Tibial nerve (tissue), 4 donors: ENCODE results near the gene PNRC1. TPM values are rescaled to one million over a fixed set of nuclear protein-coding genes. Genes with fewer than 3 reads are reported as not detected.

Experiments used
- DNase-seq, 2 donors: peaks; one replicate each; pipeline ENCODE4 v3.0.0-alpha.2; 2019; ENCODE audit warnings: low spot score in 2 of 2
- H3K27ac ChIP-seq, 4 donors: fragments of 200-600 bp; sonication (generic) in 3 of 4; one replicate each; pipeline ENCODE4 v1.5.1; 2017 to 2019; ENCODE audit warnings: mild to moderate bottlenecking in 1 of 4
- H3K27me3 ChIP-seq, 2 donors: fragments of 200-600 bp; sonication (generic) in 1 of 2; one replicate each; pipeline versions ENCODE4 v1.5.1 to v1.6.0; 2017 to 2019
- H3K36me3 ChIP-seq, 3 donors: fragments of 200-600 bp; sonication (generic); one replicate each; pipeline ENCODE4 v1.5.1; 2018 to 2019
- H3K4me1 ChIP-seq, 4 donors: fragments of 200-600 bp; sonication (generic) in 3 of 4; one replicate each; pipeline ENCODE4 v1.5.1; 2017 to 2019
- H3K4me3 ChIP-seq, 4 donors: fragments of 200-600 bp; sonication (generic) in 3 of 4; one replicate each; pipeline ENCODE4 v1.5.1; 2017 to 2019; ENCODE audit warnings: mild to moderate bottlenecking in 1 of 4, moderate library complexity in 1 of 4
- H3K9me3 ChIP-seq, 4 donors: fragments of 200-600 bp; sonication (generic) in 3 of 4; one replicate each; pipeline ENCODE4 v1.5.1; 2017 to 2019
- CTCF ChIP-seq, 5 experiments: fragments of 200-600 bp in 3 of 5; fragments of 450-650 bp in 2 of 5; sonication (generic) in 3 of 5; IDR thresholded peaks; one replicate each; pipeline ENCODE4 v1.5.1; 2016 to 2019; ENCODE audit warnings: antibody characterized with exemption in 5 of 5, mild to moderate bottlenecking in 3 of 5, moderate library complexity in 2 of 5
- EP300 ChIP-seq, 2 donors: sonication (generic); formaldehyde crosslinking; IDR thresholded peaks; one replicate each; pipeline ENCODE4 v1.6.1; 2017; ENCODE audit warnings: antibody characterized with exemption in 2 of 2, mild to moderate bottlenecking in 1 of 2
- POLR2A ChIP-seq, 2 donors: fragments of 450-650 bp; IDR thresholded peaks; one replicate each; pipeline ENCODE4 v1.6.1; 2017; ENCODE audit warnings: antibody characterized with exemption in 2 of 2, mild to moderate bottlenecking in 2 of 2, moderate library complexity in 2 of 2
- WGBS, 2 donors: methylation state at CpG; one replicate each; pipeline ENCODE4 v1.1.5; 2018; 5-methylcytosine and 5-hydroxymethylcytosine counted together
- total RNA-seq, 4 donors: library from RNA; depleted of rRNA; stranded (reverse); fragments of >200 nt; gene quantifications; one replicate each; pipeline ENCODE4 v1.1.0, GENCODE V29; 2016

The PNRC1 gene
- total RNA-seq, 4 donors from 2014 or later = 220 to 264 (median 247) TPM

DNA sequence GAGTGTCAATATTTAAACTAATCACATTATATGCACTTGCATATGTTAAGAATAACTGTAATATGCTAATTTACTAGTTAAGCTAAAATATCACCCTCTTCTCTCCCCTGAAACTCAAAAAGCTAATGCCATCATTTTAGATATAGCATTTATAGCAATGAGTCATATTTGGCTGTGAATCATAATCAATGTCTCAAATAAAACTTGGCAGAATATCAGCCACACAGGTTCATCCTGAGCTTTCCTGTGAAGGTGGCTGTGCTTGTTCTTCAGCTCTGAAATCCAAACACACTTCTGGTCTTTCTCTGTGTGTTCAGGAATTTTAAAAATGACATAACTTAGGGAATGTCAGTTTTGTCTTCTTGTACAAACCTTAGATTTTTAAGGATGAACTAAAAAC lies 12.8 kb upstream of the PNRC1 start:
- H3K27me3 ChIP-seq = no peaks in the 10 kb centered on the region
- TF ChIP-seq POLR2A (IDR thresholded peaks at IDR 0.05) (no peak), EP300 (IDR thresholded peaks at IDR 0.05) (no peak), CTCF (IDR thresholded peaks at IDR 0.05) (no peak)

GRCh38 chr6:89068695-89069094 lies 11.9 kb upstream of the PNRC1 start:
- no peaks in the 10 kb centered on the region for H3K36me3 ChIP-seq
- DNase-seq = no peak
- no peaks in the 10 kb centered on the region for H3K9me3 ChIP-seq
- H3K4me3 ChIP-seq = no peak overlapping the region
- peaks cover 0 to 15% (median 3%) of the 10 kb centered on the region in 4 donors for H3K4me1 ChIP-seq
- no peak overlapping the region for H3K27ac ChIP-seq
- TF ChIP-seq EP300 (IDR thresholded peaks at IDR 0.05) (no peak), POLR2A (IDR thresholded peaks at IDR 0.05) (no peak), CTCF (IDR thresholded peaks at IDR 0.05) (no peak)
- 43 to 46% methylated on average over 1 of the region's 1 CpG for WGBS, 2 donors
- H3K27me3 ChIP-seq = no peaks in the 10 kb centered on the region

More for the DNA sequence above, 12.8 kb upstream of the PNRC1 start:
- Histone ChIP-seq H3K9me3 (no peaks in the 10 kb centered on the region), H3K4me1 (peaks cover 0 to 6% (median 3%) of the 10 kb centered on the region in 4 donors), H3K4me3 (no peak overlapping the region), H3K36me3 (no peaks in the 10 kb centered on the region), H3K27ac (no peak overlapping the region)
- no peak for DNase-seq

DNA sequence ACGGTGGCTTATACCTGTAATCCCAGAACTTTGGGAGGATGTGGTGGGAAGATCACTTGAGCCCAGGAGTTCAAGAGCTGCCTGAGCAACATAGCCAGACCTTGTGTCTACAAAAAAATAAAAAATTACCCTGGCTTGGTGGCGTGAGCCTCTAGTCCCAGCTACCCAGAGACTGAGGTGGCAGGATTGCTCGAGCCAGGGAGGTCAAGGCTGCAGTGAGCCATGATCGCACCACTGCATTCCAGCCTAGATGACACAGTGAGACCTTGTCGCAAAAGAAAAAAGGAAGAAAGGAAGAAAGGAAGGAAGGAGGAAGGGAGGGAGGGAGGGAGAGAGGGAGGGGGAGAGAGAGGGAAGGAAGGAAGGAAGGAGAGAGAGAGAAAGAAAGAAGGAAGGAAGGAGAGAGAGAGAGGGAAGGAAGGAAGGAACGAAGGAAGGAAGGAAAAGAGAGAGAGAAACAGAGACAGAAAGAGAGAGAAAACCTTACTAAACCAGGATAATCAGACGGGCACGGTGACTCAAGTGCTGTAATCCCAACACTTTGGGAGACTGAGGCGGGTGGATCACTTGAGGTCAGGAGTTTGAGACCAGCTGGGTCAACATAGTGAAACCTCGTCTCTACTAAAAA lies 10.9 kb upstream of the PNRC1 start:
- Histone ChIP-seq H3K36me3 (no peaks in the 10 kb centered on the region), H3K9me3 (no peaks in the 10 kb centered on the region), H3K4me3 (no peak overlapping the region), H3K27ac (no peak overlapping the region), H3K27me3 (no peaks in the 10 kb centered on the region), H3K4me1 (peaks cover 0 to 17% (median 3%) of the 10 kb centered on the region in 4 donors)
- 84 to 85% methylated on average over 10 of the region's 10 CpGs for WGBS, 2 donors
- no peak for DNase-seq
- TF ChIP-seq POLR2A (IDR thresholded peaks at IDR 0.05) (no peak), CTCF (IDR thresholded peaks at IDR 0.05) (no peak), EP300 (IDR thresholded peaks at IDR 0.05) (no peak)

GRCh38 chr6:89071036-89071435 lies 9.5 kb upstream of the PNRC1 start:
- no peak for DNase-seq
- peaks cover 0 to 17% (median 3%) of the 10 kb centered on the region in 4 donors for H3K4me1 ChIP-seq
- H3K36me3 ChIP-seq = no peaks in the 10 kb centered on the region
- no peaks in the 10 kb centered on the region for H3K9me3 ChIP-seq
- H3K4me3 ChIP-seq = no peak overlapping the region
- H3K27me3 ChIP-seq = no peaks in the 10 kb centered on the region
- H3K27ac ChIP-seq = no peak overlapping the region
- TF ChIP-seq POLR2A (IDR thresholded peaks at IDR 0.05) = no peak
- no peak for TF ChIP-seq EP300 (IDR thresholded peaks at IDR 0.05)
- TF ChIP-seq CTCF (IDR thresholded peaks at IDR 0.05) = no peak

- Histone ChIP-seq H3K36me3 (no peaks in the 10 kb centered on the region), H3K4me3 (no peak overlapping the region), H3K27me3 (no peaks in the 10 kb centered on the region), H3K27ac (peak overlapping the region in 2 of 4 donors; percentile 57 to 77), H3K4me1 (peaks cover 0 to 17% (median 5%) of the 10 kb centered on the region in 4 donors), H3K9me3 (no peaks in the 10 kb centered on the region)
- DNase-seq = no peak
- TF ChIP-seq EP300 (IDR thresholded peaks at IDR 0.05) (peak in 1 of 2 donors; percentile 47), CTCF (IDR thresholded peaks at IDR 0.05) (no peak), POLR2A (IDR thresholded peaks at IDR 0.05) (peak in 1 of 2 donors; percentile 13)
- 21% methylated on average over 4 of the region's 4 CpGs for WGBS, 2 donors
Observed at GRCh38 chr6:89073014-89073620, 7.4 kb upstream of the PNRC1 start.
